RWPE2 (cell line): ENCODE results near the gene SLC7A10.

ENCODE experiments used
- ATAC-seq: fragments of 200-7000 bp; cut with Tn5 transposase; 3 replicates; pipeline ENCODE4 v1.9.1; 2021; ENCODE audit warnings: low read depth
- DNase-seq: peaks from one replicate; pipeline ENCODE4 v3.0.0-alpha.2; 2020; ENCODE audit warnings: low spot score
- H3K27ac ChIP-seq: fragments of 450-650 bp; 2 replicates; pipeline ENCODE4 v1.5.1; 2017; ENCODE audit warnings: mild to moderate bottlenecking; ENCODE audit not compliant: poor library complexity, severe bottlenecking
- H3K27me3 ChIP-seq: fragments of 250-450 bp; sonication (Bioruptor Pico); 2 replicates; pipeline ENCODE4 v1.5.1; 2021; ENCODE audit warnings: mild to moderate bottlenecking, moderate library complexity; ENCODE audit not compliant: insufficient read depth, poor library complexity, severe bottlenecking
- H3K36me3 ChIP-seq: fragments of 250-450 bp; sonication (Bioruptor Pico); 2 replicates; pipeline ENCODE4 v1.5.1; 2020; ENCODE audit warnings: low read depth, mild to moderate bottlenecking, moderate library complexity
- H3K4me1 ChIP-seq: fragments of 250-450 bp; sonication (Bioruptor Pico); 2 replicates; pipeline ENCODE4 v1.5.1; 2021; ENCODE audit warnings: mild to moderate bottlenecking, moderate library complexity; ENCODE audit not compliant: insufficient read depth, poor library complexity, severe bottlenecking
- H3K4me3 ChIP-seq: fragments of 250-450 bp; sonication (Bioruptor Pico); 2 replicates; pipeline ENCODE4 v1.5.1; 2021; ENCODE audit warnings: mild to moderate bottlenecking, moderate library complexity; ENCODE audit not compliant: severe bottlenecking
- H3K9me3 ChIP-seq: fragments of 250-450 bp; sonication (Bioruptor Pico); 2 replicates; pipeline ENCODE4 v1.5.1; 2021; ENCODE audit warnings: mild to moderate bottlenecking, moderate library complexity; ENCODE audit not compliant: severe bottlenecking
- CTCF ChIP-seq: fragments of 450-650 bp; IDR thresholded peaks from one replicate; pipeline ENCODE4 v1.5.1; 2017; ENCODE audit warnings: mild to moderate bottlenecking, moderate library complexity; ENCODE audit not compliant: poor library complexity, severe bottlenecking

Gene SLC7A10

GRCh38 chr19:33208904-33209849, 16.5 kb downstream of the SLC7A10 start:
- no peaks in the 10 kb centered on the region for H3K27me3 ChIP-seq

GRCh38 chr19:33208371-33208895, 17.2 kb downstream of the SLC7A10 start:
- no peaks in the 10 kb centered on the region for H3K27me3 ChIP-seq
- TF ChIP-seq CTCF, result no peak
- H3K9me3 ChIP-seq, result no peaks in the 10 kb centered on the region
- no peak for DNase-seq
- H3K27ac ChIP-seq, result no peak overlapping the region
- H3K4me3 ChIP-seq, result no peak overlapping the region
- H3K4me1 ChIP-seq, result no peaks in the 10 kb centered on the region
- no peak for ATAC-seq
- H3K36me3 ChIP-seq, result no peaks in the 10 kb centered on the region

More at GRCh38 chr19:33208904-33209849, 16.5 kb downstream of the SLC7A10 start:
- Histone ChIP-seq H3K4me1 (no peaks in the 10 kb centered on the region), H3K9me3 (no peaks in the 10 kb centered on the region), H3K27ac (no peak overlapping the region), H3K36me3 (no peaks in the 10 kb centered on the region), H3K4me3 (no peak overlapping the region)
- ATAC-seq (no peak), DNase-seq (no peak)
- no peak for TF ChIP-seq CTCF

GRCh38 chr19:33207903-33208302, 17.7 kb downstream of the SLC7A10 start:
- TF ChIP-seq CTCF, result no peak
- no peaks in the 10 kb centered on the region for H3K4me1 ChIP-seq
- ATAC-seq (no peak), DNase-seq (no peak)
- no peaks in the 10 kb centered on the region for H3K9me3 ChIP-seq
- H3K27me3 ChIP-seq, result no peaks in the 10 kb centered on the region
- no peaks in the 10 kb centered on the region for H3K36me3 ChIP-seq
- H3K4me3 ChIP-seq, result no peak overlapping the region
- H3K27ac ChIP-seq, result no peak overlapping the region

GRCh38 chr19:33207040-33207620, 18.5 kb downstream of the SLC7A10 start:
- no peak for ATAC-seq
- DNase-seq, result no peak
- H3K4me1 ChIP-seq, result no peaks in the 10 kb centered on the region
- no peaks in the 10 kb centered on the region for H3K9me3 ChIP-seq
- H3K36me3 ChIP-seq, result no peaks in the 10 kb centered on the region
- H3K27ac ChIP-seq, result no peak overlapping the region
- no peaks in the 10 kb centered on the region for H3K27me3 ChIP-seq
- no peak for TF ChIP-seq CTCF
- no peak overlapping the region for H3K4me3 ChIP-seq
